GM15510 (cell line): ENCODE results near the gene SCCPDH.

Experiments
- POLR2A ChIP-seq: IDR thresholded peaks from 3 replicates; pipeline ENCODE4 v1.6.1; 2011; ENCODE audit warnings: borderline replicate concordance; ENCODE audit not compliant: insufficient read length; ENCODE audit errors: extremely low read depth

Gene SCCPDH

GRCh38 chr1:246788895-246789338, 64.7 kb downstream of the SCCPDH start:
- no peak for TF ChIP-seq POLR2A

GRCh38 chr1:246789454-246790339, 65.5 kb downstream of the SCCPDH start:
- TF ChIP-seq POLR2A = no peak

GRCh38 chr1:246790364-246790763, 66.2 kb downstream of the SCCPDH start:
- TF ChIP-seq POLR2A = no peak

- no peak for TF ChIP-seq POLR2A
These were observed 66.6 kb downstream of the SCCPDH start for GRCh38 chr1:246790833-246791232.

- no peak for TF ChIP-seq POLR2A
These were observed 67.2 kb downstream of the SCCPDH start for GRCh38 chr1:246791303-246791918.

GRCh38 chr1:246792603-246793002, 68.4 kb downstream of the SCCPDH start:
- TF ChIP-seq POLR2A = no peak

GRCh38 chr1:246793356-246793896, 69.2 kb downstream of the SCCPDH start:
- TF ChIP-seq POLR2A = no peak

- no peak for TF ChIP-seq POLR2A
These were observed 70.0 kb downstream of the SCCPDH start for GRCh38 chr1:246794048-246794827.

GRCh38 chr1:246794828-246795671, 70.8 kb downstream of the SCCPDH start:
- no peak for TF ChIP-seq POLR2A

GRCh38 chr1:246795906-246796694, 71.9 kb downstream of the SCCPDH start:
- no peak for TF ChIP-seq POLR2A

- no peak for TF ChIP-seq POLR2A
These were observed 72.9 kb downstream of the SCCPDH start for GRCh38 chr1:246797157-246797556.

GRCh38 chr1:246797597-246797996, 73.4 kb downstream of the SCCPDH start:
- no peak for TF ChIP-seq POLR2A

GRCh38 chr1:246798107-246798506, 73.9 kb downstream of the SCCPDH start:
- TF ChIP-seq POLR2A = no peak
